Measurements from ENCODE around the gene ERV3-1. TPM values are rescaled to one million over a fixed set of nuclear protein-coding genes. Genes with fewer than 3 reads are reported as not detected.
"Not testable (repeated sequence)": the region's sequence is repeated elsewhere in the genome, so short reads cannot be mapped to it uniquely, and the experiment has no call there.

Gene ERV3-1
- total and polyA plus RNA-seq, 2 experiments from 2014 or later, result 6.4 to 8.1 TPM

GRCh38 chr7:64947252-64948000 is 59.1 kb downstream of the ERV3-1 start:
- Histone ChIP-seq H3K79me2 (ENCODE audit: insufficient read depth) (no peaks in the 10 kb centered on the region), H3K36me3 (ENCODE audit: low read depth) (no peaks in the 10 kb centered on the region), H3K9me2 (ENCODE audit: insufficient read depth) (no peaks in the 10 kb centered on the region), H3K4me2 (ENCODE audit: unreplicated experiment) (peak overlapping the region; percentile 30), H3K27ac (no peak overlapping the region), H2AFZ (peak overlapping the region; percentile 41; the same call in 1 of the 2 replicates), H3K27me3 (replicated peaks; ENCODE audit: insufficient read depth) (peaks cover 25% of the 10 kb centered on the region), H3K9me3 (ENCODE audit: low read depth) (no peaks in the 10 kb centered on the region), H4K20me1 (ENCODE audit: insufficient read depth) (no peaks in the 10 kb centered on the region), H3F3A (ENCODE audit: insufficient read depth) (no peaks in the 10 kb centered on the region), H3K9ac (no peak overlapping the region), H3K4me3 (peak overlapping the region; percentile 37; the same call in 1 of the 2 replicates), H3K4me1 (ENCODE audit: insufficient read depth) (no peaks in the 10 kb centered on the region)
- no peak for TF ChIP-seq EZH2 (IDR thresholded peaks at IDR 0.05; ENCODE audit: insufficient read depth, poor library complexity, severe bottlenecking)
- TF ChIP-seq EZH2phosphoT487 (IDR thresholded peaks at IDR 0.05; ENCODE audit: insufficient read depth, low read depth), result no peak
- 4 to 6% methylated on average over 47 to 52 of the region's 59 CpGs for WGBS, 2 experiments (ENCODE audit: low coverage in 1 of 2, low lambda C conversion rate in 2 of 2, missing lambda C conversion rate in 2 of 2)
- in situ Hi-C loops (cut with MboI), result no loop called here
- DNase-seq, result peak; percentile 13

GRCh38 chr7:64946772-64947171 is 59.7 kb downstream of the ERV3-1 start:
- Histone ChIP-seq H3K4me3 (no peak overlapping the region), H3K4me1 (ENCODE audit: insufficient read depth) (no peaks in the 10 kb centered on the region), H3K9me2 (ENCODE audit: insufficient read depth) (no peaks in the 10 kb centered on the region), H4K20me1 (ENCODE audit: insufficient read depth) (no peaks in the 10 kb centered on the region), H3K27me3 (replicated peaks; ENCODE audit: insufficient read depth) (peaks cover 25% of the 10 kb centered on the region), H3K9ac (no peak overlapping the region), H3F3A (ENCODE audit: insufficient read depth) (no peaks in the 10 kb centered on the region), H3K9me3 (ENCODE audit: low read depth) (no peaks in the 10 kb centered on the region), H3K27ac (no peak overlapping the region), H2AFZ (no peak overlapping the region), H3K36me3 (ENCODE audit: low read depth) (no peaks in the 10 kb centered on the region), H3K79me2 (ENCODE audit: insufficient read depth) (no peaks in the 10 kb centered on the region), H3K4me2 (ENCODE audit: unreplicated experiment) (no peak overlapping the region)
- in situ Hi-C loops (cut with MboI), result no loop called here
- WGBS, 2 experiments (ENCODE audit: low coverage in 1 of 2, low lambda C conversion rate in 2 of 2, missing lambda C conversion rate in 2 of 2), result 32 to 41% methylated on average over 5 of the region's 5 CpGs
- TF ChIP-seq EZH2phosphoT487 (IDR thresholded peaks at IDR 0.05; ENCODE audit: insufficient read depth, low read depth) (no peak), EZH2 (IDR thresholded peaks at IDR 0.05; ENCODE audit: insufficient read depth, poor library complexity, severe bottlenecking) (no peak)
- peak; percentile 15 for DNase-seq

GRCh38 chr7:64945503-64946175 is 60.8 kb downstream of the ERV3-1 start:
- no peak overlapping the region for H3K4me2 ChIP-seq (ENCODE audit: unreplicated experiment)
- TF ChIP-seq EZH2phosphoT487 (IDR thresholded peaks at IDR 0.05; ENCODE audit: insufficient read depth, low read depth) (no peak), EZH2 (IDR thresholded peaks at IDR 0.05; ENCODE audit: insufficient read depth, poor library complexity, severe bottlenecking) (no peak)
- no peaks in the 10 kb centered on the region for H3K9me3 ChIP-seq (ENCODE audit: low read depth)
- 52 to 59% methylated on average over 2 of the region's 2 CpGs for WGBS, 2 experiments (ENCODE audit: low coverage in 1 of 2, low lambda C conversion rate in 2 of 2, missing lambda C conversion rate in 2 of 2)
- no peak overlapping the region for H3K4me3 ChIP-seq
- no peak for DNase-seq
- H3K27me3 ChIP-seq (replicated peaks; ENCODE audit: insufficient read depth), result peaks cover 25% of the 10 kb centered on the region
- H2AFZ ChIP-seq, result no peak overlapping the region
- H3K4me1 ChIP-seq (ENCODE audit: insufficient read depth), result no peaks in the 10 kb centered on the region
- no peaks in the 10 kb centered on the region for H3K9me2 ChIP-seq (ENCODE audit: insufficient read depth)
- H3K79me2 ChIP-seq (ENCODE audit: insufficient read depth), result no peaks in the 10 kb centered on the region
- H3K27ac ChIP-seq, result no peak overlapping the region
- H3K36me3 ChIP-seq (ENCODE audit: low read depth), result no peaks in the 10 kb centered on the region
- H4K20me1 ChIP-seq (ENCODE audit: insufficient read depth), result no peaks in the 10 kb centered on the region
- H3K9ac ChIP-seq, result no peak overlapping the region
- H3F3A ChIP-seq (ENCODE audit: insufficient read depth), result no peaks in the 10 kb centered on the region
- in situ Hi-C loops (cut with MboI), result no loop called here

GRCh38 chr7:64944667-64945502 is 61.6 kb downstream of the ERV3-1 start:
- H3K4me3 ChIP-seq; H3F3A ChIP-seq (ENCODE audit: insufficient read depth); H3K9ac ChIP-seq; H4K20me1 ChIP-seq (ENCODE audit: insufficient read depth); H2AFZ ChIP-seq; H3K9me3 ChIP-seq (ENCODE audit: low read depth); H3K27ac ChIP-seq; H3K9me2 ChIP-seq (ENCODE audit: insufficient read depth); H3K36me3 ChIP-seq (ENCODE audit: low read depth); H3K79me2 ChIP-seq (ENCODE audit: insufficient read depth); H3K4me2 ChIP-seq (ENCODE audit: unreplicated experiment); in situ Hi-C loops (cut with MboI); H3K4me1 ChIP-seq (ENCODE audit: insufficient read depth); DNase-seq: not testable (repeated sequence)
- 69 to 75% methylated on average over 5 of the region's 5 CpGs for WGBS, 2 experiments (ENCODE audit: low coverage in 1 of 2, low lambda C conversion rate in 2 of 2, missing lambda C conversion rate in 2 of 2)
- peaks cover 25% of the 10 kb centered on the region for H3K27me3 ChIP-seq (replicated peaks; ENCODE audit: insufficient read depth)

Small RNA genes within 50 kb of the gene (small RNA-seq; reads per million reads assigned to genes)
- gene RNU6-1229P (ENCODE audit: low read depth, low replicate concordance), result not detected

Other genes with a start within 250 kb of the ERV3-1 start
- gene ZNF138, start 212.3 kb downstream of the ERV3-1 start, total RNA-seq (2014; rRNA removed; shearing (Covaris generic)), result 5.6 and 7.6 TPM in 2 replicates
- 3.1 and 3.4 TPM in 2 replicates for gene ZNF138, start 212.3 kb downstream of the ERV3-1 start, polyA plus RNA-seq (2016; fragmentation: Nextera tagmentation; extraction: Ambion mirVana)
- 4.8 and 8.3 TPM in 2 replicates for gene ZNF273, start 103.4 kb downstream of the ERV3-1 start, total RNA-seq (2014; rRNA removed; shearing (Covaris generic))
- 2.1 and 4.1 TPM in 2 replicates for gene ZNF273, start 103.4 kb downstream of the ERV3-1 start, polyA plus RNA-seq (2016; fragmentation: Nextera tagmentation; extraction: Ambion mirVana)
- 2.8 and 4.3 TPM in 2 replicates for gene ZNF117, start 15.7 kb downstream of the ERV3-1 start, total RNA-seq (2014; rRNA removed; shearing (Covaris generic))
- gene ZNF117, start 15.7 kb downstream of the ERV3-1 start, polyA plus RNA-seq (2016; fragmentation: Nextera tagmentation; extraction: Ambion mirVana), result 0.81 and 1.2 TPM in 2 replicates